Mesenchymal stem cell (in vitro differentiated cells and primary cell): ENCODE results near the gene LRRC63.
"Not testable (repeated sequence)": the region's sequence is repeated elsewhere in the genome, so short reads cannot be mapped to it uniquely, and the experiment has no call there.

Source experiments
- DNase-seq: peaks from one replicate; pipeline ENCODE4 v3.0.0-alpha.2; 2013
- H2AFZ ChIP-seq: one replicate; pipeline ENCODE4 v1.6.1; 2013; ENCODE audit warnings: low read depth, mild to moderate bottlenecking, control low read depth, inconsistent platforms, low read length, moderate library complexity
- H2AK5ac ChIP-seq: 2 replicates; pipeline ENCODE4 v1.6.1; 2013; ENCODE audit warnings: low read length, moderate library complexity, mild to moderate bottlenecking, inconsistent platforms; ENCODE audit not compliant: severe bottlenecking
- H2BK120ac ChIP-seq: one replicate; pipeline ENCODE4 v1.6.1; 2013; ENCODE audit warnings: low read depth, mild to moderate bottlenecking, inconsistent platforms, low read length, moderate library complexity
- H2BK12ac ChIP-seq, 2 experiments: one replicate each; pipeline ENCODE4 v1.6.1; 2013; ENCODE audit warnings: inconsistent platforms in 2 of 2, low read length in 2 of 2, mild to moderate bottlenecking in 2 of 2, moderate library complexity in 2 of 2, control low read depth in 1 of 2
- H2BK15ac ChIP-seq: one replicate; pipeline ENCODE4 v1.6.1; 2013; ENCODE audit warnings: mild to moderate bottlenecking, low read depth, inconsistent platforms; ENCODE audit not compliant: poor library complexity, severe bottlenecking
- H2BK5ac ChIP-seq: 2 replicates; pipeline ENCODE4 v1.6.1; 2013; ENCODE audit warnings: low read depth, mild to moderate bottlenecking, low read length, control low read depth, inconsistent platforms; ENCODE audit not compliant: poor library complexity, severe bottlenecking
- H3K14ac ChIP-seq, 2 experiments: one replicate each; pipeline ENCODE4 v1.6.1; 2013; ENCODE audit warnings: inconsistent platforms in 2 of 2, low read length in 2 of 2, control low read depth in 1 of 2, mild to moderate bottlenecking in 1 of 2, moderate library complexity in 1 of 2
- H3K18ac ChIP-seq, 2 experiments: one replicate each; pipeline ENCODE4 v1.6.1; 2013; ENCODE audit warnings: inconsistent platforms in 2 of 2, low read length in 2 of 2, control low read depth in 1 of 2, low read depth in 1 of 2, mild to moderate bottlenecking in 1 of 2
- H3K23ac ChIP-seq, 2 experiments: one replicate each; pipeline ENCODE4 v1.6.1; 2013; ENCODE audit warnings: inconsistent platforms in 2 of 2, low read length in 2 of 2, mild to moderate bottlenecking in 2 of 2, moderate library complexity in 2 of 2, control low read depth in 1 of 2
- H3K27ac ChIP-seq: 2 replicates; pipeline ENCODE4 v1.5.1; 2013; ENCODE audit warnings: mild to moderate bottlenecking, moderate library complexity, low read length, control low read depth, inconsistent platforms; ENCODE audit not compliant: poor library complexity, severe bottlenecking
- H3K27me3 ChIP-seq, 2 experiments: 2 replicates each; pipeline versions ENCODE4 v1.6.1 to v1.7.0; 2013; ENCODE audit warnings: low read length in 2 of 2, mild to moderate bottlenecking in 2 of 2, moderate library complexity in 2 of 2, control low read depth in 1 of 2, inconsistent platforms in 1 of 2; ENCODE audit not compliant: control insufficient read depth in 1 of 2, insufficient read depth in 1 of 2
- H3K36me3 ChIP-seq, 2 experiments: 2 replicates each; pipeline versions ENCODE4 v1.6.1 to v1.7.0; 2013; ENCODE audit warnings: low read length in 2 of 2, control low read depth in 1 of 2, inconsistent platforms in 1 of 2, low read depth in 1 of 2, mild to moderate bottlenecking in 1 of 2; ENCODE audit not compliant: insufficient read depth in 2 of 2, control insufficient read depth in 1 of 2
- H3K4ac ChIP-seq, 2 experiments: one replicate each; pipeline ENCODE4 v1.6.1; 2013; ENCODE audit warnings: inconsistent platforms in 2 of 2, low read length in 2 of 2, mild to moderate bottlenecking in 2 of 2, moderate library complexity in 2 of 2, control low read depth in 1 of 2, low read depth in 1 of 2
- H3K4me1 ChIP-seq: 2 replicates; pipeline ENCODE4 v1.6.1; 2013; ENCODE audit warnings: low read depth, low read length, control low read depth; ENCODE audit not compliant: control insufficient read depth, insufficient read depth
- H3K4me2 ChIP-seq: 2 replicates; pipeline ENCODE4 v1.6.1; 2013; ENCODE audit warnings: low read length, mild to moderate bottlenecking, inconsistent platforms; ENCODE audit not compliant: poor library complexity, severe bottlenecking
- H3K4me3 ChIP-seq, 2 experiments: 2 replicates each; pipeline versions ENCODE4 v1.5.1 to v1.7.0; 2013; ENCODE audit warnings: low read length in 2 of 2, mild to moderate bottlenecking in 2 of 2, control low read depth in 1 of 2, low read depth in 1 of 2; ENCODE audit not compliant: insufficient read depth in 1 of 2
- H3K79me1 ChIP-seq: replicated peaks from 2 replicates; pipeline ENCODE4 v1.6.1; 2013; ENCODE audit warnings: mild to moderate bottlenecking, control low read depth, low read length, inconsistent platforms; ENCODE audit not compliant: poor library complexity, severe bottlenecking
- H3K9ac ChIP-seq: 2 replicates; pipeline ENCODE4 v1.7.0; 2013; ENCODE audit warnings: mild to moderate bottlenecking, low read length, moderate library complexity
- H3K9me3 ChIP-seq: 2 replicates; pipeline ENCODE4 v1.7.0; 2013; ENCODE audit warnings: mild to moderate bottlenecking, low read length; ENCODE audit not compliant: control insufficient read depth
- H4K8ac ChIP-seq: one replicate; pipeline ENCODE4 v1.6.1; 2013; ENCODE audit warnings: inconsistent platforms, mild to moderate bottlenecking, low read length, moderate library complexity
- H4K91ac ChIP-seq: one replicate; pipeline ENCODE4 v1.6.1; 2013; ENCODE audit warnings: mild to moderate bottlenecking, low read length, inconsistent platforms
- WGBS: methylation state at CpG from one replicate; pipeline ENCODE4 v1.1.7; 2013; ENCODE audit warnings: mixed read lengths; 5-methylcytosine and 5-hydroxymethylcytosine counted together

The LRRC63 gene

GRCh38 chr13:46211116-46211482 lies 629 bp upstream of the LRRC63 start:
- Histone ChIP-seq H3K27me3 (no peaks in the 10 kb centered on the region), H3K4me1 (peaks cover 3% of the 10 kb centered on the region), H3K18ac (no peak overlapping the region), H4K91ac (no peak overlapping the region), H3K36me3 (no peaks in the 10 kb centered on the region), H3K79me1 (no peaks in the 10 kb centered on the region), H3K23ac (no peak overlapping the region), H2AFZ (no peak overlapping the region), H3K4ac (no peak overlapping the region), H4K8ac (no peak overlapping the region), H2BK120ac (no peak overlapping the region), H3K4me2 (peak overlapping the region; percentile 54), H3K9ac (peak overlapping the region; percentile 81), H2BK5ac (no peak overlapping the region), H2AK5ac (no peak overlapping the region), H2BK12ac (no peak overlapping the region), H3K27ac (no peak overlapping the region), H2BK15ac (no peak overlapping the region), H3K14ac (no peak overlapping the region), H3K9me3 (no peaks in the 10 kb centered on the region), H3K4me3 (peak overlapping the region in 1 of 2 experiments; percentile 92)
- 46% methylated on average over 9 of the region's 9 CpGs for WGBS
- DNase-seq = peak; percentile 25

GRCh38 chr13:46213242-46213641 lies 1.5 kb downstream of the LRRC63 start:
- Histone ChIP-seq H3K79me1 (no peaks in the 10 kb centered on the region), H3K9ac (no peak overlapping the region), H3K9me3 (no peaks in the 10 kb centered on the region), H2BK12ac (no peak overlapping the region), H3K18ac (no peak overlapping the region), H3K4me1 (peaks cover 3% of the 10 kb centered on the region), H3K4me2 (no peak overlapping the region), H4K91ac (no peak overlapping the region), H2BK15ac (no peak overlapping the region), H3K4ac (no peak overlapping the region), H2AK5ac (no peak overlapping the region), H3K14ac (no peak overlapping the region), H3K27ac (no peak overlapping the region), H2AFZ (no peak overlapping the region), H3K27me3 (no peaks in the 10 kb centered on the region), H2BK5ac (no peak overlapping the region), H2BK120ac (no peak overlapping the region), H3K23ac (no peak overlapping the region), H4K8ac (no peak overlapping the region), H3K4me3 (no peak overlapping the region), H3K36me3 (no peaks in the 10 kb centered on the region)
- no peak for DNase-seq
- 91% methylated on average over 3 of the region's 3 CpGs for WGBS

- H3K4me2 ChIP-seq, H4K8ac ChIP-seq, H3K14ac ChIP-seq, H2BK5ac ChIP-seq, H3K4me3 ChIP-seq, H3K4ac ChIP-seq, H3K27me3 ChIP-seq, H3K4me1 ChIP-seq, H3K27ac ChIP-seq, H3K9me3 ChIP-seq, DNase-seq, H2AFZ ChIP-seq, H3K36me3 ChIP-seq, H4K91ac ChIP-seq, H3K79me1 ChIP-seq, H3K23ac ChIP-seq, H2BK120ac ChIP-seq, H2BK15ac ChIP-seq, H2BK12ac ChIP-seq, H3K9ac ChIP-seq, H2AK5ac ChIP-seq, H3K18ac ChIP-seq: not testable (repeated sequence)
- WGBS = 91% methylated on average over 1 of the region's 1 CpG
These were observed 3.0 kb downstream of the LRRC63 start for GRCh38 chr13:46214741-46215140.

- Histone ChIP-seq H4K91ac (peak overlapping the region; percentile 46), H3K4ac (peak overlapping the region in 1 of 2 experiments; percentile 46), H4K8ac (peak overlapping the region; percentile 47), H2BK120ac (peak overlapping the region; percentile 19), H2BK15ac (peak overlapping the region; percentile 23)
- not testable (repeated sequence) for H2BK12ac ChIP-seq, H2BK5ac ChIP-seq, H3K14ac ChIP-seq, H3K27me3 ChIP-seq, H3K9ac ChIP-seq, H3K4me3 ChIP-seq, H3K27ac ChIP-seq, H3K23ac ChIP-seq, H3K4me1 ChIP-seq, H3K9me3 ChIP-seq, H3K18ac ChIP-seq, H3K79me1 ChIP-seq, H3K4me2 ChIP-seq, H2AFZ ChIP-seq, H3K36me3 ChIP-seq, H2AK5ac ChIP-seq
- 8% methylated on average over 2 of the region's 2 CpGs for WGBS
- peak; percentile 18 for DNase-seq
These were observed 8.5 kb downstream of the LRRC63 start for GRCh38 chr13:46220234-46220633.
